SU-DHL-6 (cell line): ENCODE data around the gene ZBTB44.

Source experiments
- CTCF ChIP-seq: fragments of 200-600 bp; sonication (generic); IDR thresholded peaks from one replicate; pipeline ENCODE4 v1.5.1; 2017; ENCODE audit warnings: antibody characterized with exemption, mild to moderate bottlenecking, low read length, moderate library complexity; ENCODE audit not compliant: insufficient read depth, poor library complexity, severe bottlenecking
- EZH2phosphoT487 ChIP-seq: fragments of 200-600 bp; sonication (generic), shearing (Covaris generic); conservative IDR thresholded peaks from 2 replicates; pipeline ENCODE4 v1.6.1; 2018; ENCODE audit warnings: mild to moderate bottlenecking, antibody characterized with exemption, low read length, moderate library complexity, mixed read lengths

- no peak for TF ChIP-seq CTCF
- TF ChIP-seq EZH2phosphoT487 = no peak
Measured at GRCh38 chr11:130278745-130279144, 36.0 kb downstream of the ZBTB44 start.
